ENCODE measurements around the gene COPS4.
"Not testable (repeated sequence)": the region's sequence is repeated elsewhere in the genome, so short reads cannot be mapped to it uniquely, and the experiment has no call there.

The COPS4 gene

GRCh38 chr4:83110223-83110945 lies 75.4 kb downstream of the COPS4 start:
- Histone ChIP-seq H3K9me3 (ENCODE audit: low read depth, low read length) (no peaks in the 10 kb centered on the region), H3K4me3 (peak overlapping the region; percentile 92), H3K9ac (ENCODE audit: insufficient read length) (peak overlapping the region; percentile 81), H3K27ac (peak overlapping the region; percentile 93), H3K36me3 (ENCODE audit: insufficient read depth, low read length) (no peaks in the 10 kb centered on the region)
- TF ChIP-seq FOXP2 (optimal IDR thresholded peaks at IDR 0.05; ENCODE audit: control extremely low read depth, extremely low read length, insufficient read depth) (no peak), POLR2AphosphoS5 (IDR thresholded peaks at IDR 0.05; ENCODE audit: borderline replicate concordance, low read depth, low read length) (peak; percentile 64)
- DNase-seq (ENCODE audit: low read depth, low spot score) = peak; percentile 75

- Histone ChIP-seq H3K4me3 (peak overlapping the region; percentile 92; the same call in 1 of the 2 replicates), H3K9me3 (ENCODE audit: low read depth, low read length) (no peaks in the 10 kb centered on the region), H3K36me3 (ENCODE audit: insufficient read depth, low read length) (no peaks in the 10 kb centered on the region), H3K27ac (peak overlapping the region; percentile 93; the same call in 1 of the 2 replicates), H3K9ac (ENCODE audit: insufficient read length) (no peak overlapping the region)
- DNase-seq (ENCODE audit: low read depth, low spot score) = no peak
- TF ChIP-seq POLR2AphosphoS5 (IDR thresholded peaks at IDR 0.05; ENCODE audit: borderline replicate concordance, low read depth, low read length) = no peak
- no peak for TF ChIP-seq EZH2 (IDR thresholded peaks at IDR 0.05)
- TF ChIP-seq FOXP2 (optimal IDR thresholded peaks at IDR 0.05; ENCODE audit: control extremely low read depth, extremely low read length, insufficient read depth) = no peak
Measured at GRCh38 chr4:83110970-83111750, 76.2 kb downstream of the COPS4 start.

- not testable (repeated sequence) for DNase-seq (ENCODE audit: low read depth, low spot score); H3K9me3 ChIP-seq (ENCODE audit: low read depth, low read length); H3K9ac ChIP-seq (ENCODE audit: insufficient read length); H3K36me3 ChIP-seq (ENCODE audit: insufficient read depth, low read length); H3K4me3 ChIP-seq; H3K27ac ChIP-seq
Measured at GRCh38 chr4:83111751-83112141, 76.8 kb downstream of the COPS4 start.

GRCh38 chr4:83112231-83112630 lies 77.2 kb downstream of the COPS4 start:
- Histone ChIP-seq H3K9ac (ENCODE audit: insufficient read length) (no peak overlapping the region), H3K9me3 (ENCODE audit: low read depth, low read length) (no peaks in the 10 kb centered on the region), H3K4me3 (no peak overlapping the region), H3K36me3 (ENCODE audit: insufficient read depth, low read length) (no peaks in the 10 kb centered on the region), H3K27ac (no peak overlapping the region)
- TF ChIP-seq POLR2AphosphoS5 (IDR thresholded peaks at IDR 0.05; ENCODE audit: borderline replicate concordance, low read depth, low read length) = no peak
- TF ChIP-seq EZH2 (IDR thresholded peaks at IDR 0.05) = no peak
- no peak for TF ChIP-seq FOXP2 (optimal IDR thresholded peaks at IDR 0.05; ENCODE audit: control extremely low read depth, extremely low read length, insufficient read depth)
- DNase-seq (ENCODE audit: low read depth, low spot score) = no peak

- Histone ChIP-seq H3K27ac (no peak overlapping the region), H3K36me3 (ENCODE audit: insufficient read depth, low read length) (no peaks in the 10 kb centered on the region), H3K9me3 (ENCODE audit: low read depth, low read length) (no peaks in the 10 kb centered on the region), H3K9ac (ENCODE audit: insufficient read length) (no peak overlapping the region), H3K4me3 (no peak overlapping the region)
- DNase-seq (ENCODE audit: low read depth, low spot score) = no peak
- TF ChIP-seq EZH2 (IDR thresholded peaks at IDR 0.05) = no peak
- TF ChIP-seq FOXP2 (optimal IDR thresholded peaks at IDR 0.05; ENCODE audit: control extremely low read depth, extremely low read length, insufficient read depth) = no peak
- TF ChIP-seq POLR2AphosphoS5 (IDR thresholded peaks at IDR 0.05; ENCODE audit: borderline replicate concordance, low read depth, low read length) = no peak
Measured at GRCh38 chr4:83112678-83113428, 77.9 kb downstream of the COPS4 start.

- no peak for TF ChIP-seq EZH2 (IDR thresholded peaks at IDR 0.05)
- no peak for TF ChIP-seq POLR2AphosphoS5 (IDR thresholded peaks at IDR 0.05; ENCODE audit: borderline replicate concordance, low read depth, low read length)
- TF ChIP-seq FOXP2 (optimal IDR thresholded peaks at IDR 0.05; ENCODE audit: control extremely low read depth, extremely low read length, insufficient read depth) = no peak
- Histone ChIP-seq H3K9me3 (ENCODE audit: low read depth, low read length) (no peaks in the 10 kb centered on the region), H3K36me3 (ENCODE audit: insufficient read depth, low read length) (no peaks in the 10 kb centered on the region), H3K4me3 (no peak overlapping the region), H3K9ac (ENCODE audit: insufficient read length) (no peak overlapping the region), H3K27ac (no peak overlapping the region)
- no peak for DNase-seq (ENCODE audit: low read depth, low spot score)
Measured at GRCh38 chr4:83113429-83113786, 78.4 kb downstream of the COPS4 start.

GRCh38 chr4:83114576-83114975 lies 79.6 kb downstream of the COPS4 start, which contains the start of gene PLAC8:
Gene PLAC8, minus strand, starts transcription at chr4:83114729. Its CDS starts 6,808 bp downstream, at chr4:83107921.
- Histone ChIP-seq H3K9me3 (ENCODE audit: low read depth, low read length) (no peaks in the 10 kb centered on the region), H3K36me3 (ENCODE audit: insufficient read depth, low read length) (no peaks in the 10 kb centered on the region), H3K9ac (ENCODE audit: insufficient read length) (no peak within 1 kb of the TSS), H3K27ac (no peak within 1 kb of the TSS), H3K4me3 (no peak within 1 kb of the TSS)
- no peak for DNase-seq (ENCODE audit: low read depth, low spot score)
- TF ChIP-seq FOXP2 (optimal IDR thresholded peaks at IDR 0.05; ENCODE audit: control extremely low read depth, extremely low read length, insufficient read depth) (no peak), POLR2AphosphoS5 (IDR thresholded peaks at IDR 0.05; ENCODE audit: borderline replicate concordance, low read depth, low read length) (no peak), EZH2 (IDR thresholded peaks at IDR 0.05) (no peak)

GRCh38 chr4:83115000-83115399 lies 80.0 kb downstream of the COPS4 start:
- no peak for DNase-seq (ENCODE audit: low read depth, low spot score)
- Histone ChIP-seq H3K9me3 (ENCODE audit: low read depth, low read length) (no peaks in the 10 kb centered on the region), H3K27ac (no peak overlapping the region), H3K4me3 (no peak overlapping the region), H3K9ac (ENCODE audit: insufficient read length) (no peak overlapping the region), H3K36me3 (ENCODE audit: insufficient read depth, low read length) (no peaks in the 10 kb centered on the region)
- TF ChIP-seq POLR2AphosphoS5 (IDR thresholded peaks at IDR 0.05; ENCODE audit: borderline replicate concordance, low read depth, low read length) (no peak), FOXP2 (optimal IDR thresholded peaks at IDR 0.05; ENCODE audit: control extremely low read depth, extremely low read length, insufficient read depth) (no peak), EZH2 (IDR thresholded peaks at IDR 0.05) (no peak)
